H1 (cell line): Measurements from ENCODE around the gene BATF3. TPM values are rescaled to one million over a fixed set of nuclear protein-coding genes. Genes with fewer than 3 reads are reported as not detected.

ENCODE experiments used
- CBX8 ChIP-seq: fragments of 300-800, 300-1000 bp; sonication (generic); IDR thresholded peaks from 2 replicates; pipeline ENCODE4 v1.7.1; 2016; ENCODE audit warnings: low read depth, low read length, borderline replicate concordance
- KDM1A ChIP-seq: fragments of 200-600, 300-600 bp; sonication (generic); IDR thresholded peaks from 2 replicates; pipeline ENCODE4 v1.7.1; 2016; ENCODE audit warnings: mild to moderate bottlenecking, low read length, borderline replicate concordance
- USF2 ChIP-seq: IDR thresholded peaks from 2 replicates; pipeline ENCODE4 v1.6.1; 2011; ENCODE audit warnings: low read length, improper control_type of control experiment
- polyA plus RNA-seq, 7 experiments: library from polyadenylated mRNA; depleted of rRNA in 3 of 7; stranded (reverse) in 5 of 7; unstranded in 2 of 7; fragments of >200 nt in 5 of 7; fragments of 200-250 nt in 2 of 7; gene quantifications; 1 replicate in 5 of 7; 2 replicates in 1 of 7; 4 replicates in 1 of 7; pipeline versions ENCODE4 v1.2.1 to v1.2.3, GENCODE V29; 2011 to 2013; ENCODE audit warnings: missing spikeins in 2 of 7, mixed read lengths in 2 of 7
- total RNA-seq: library from RNA; stranded (reverse); fragmentation: NEBNext Ultra II Directional; extraction: Animal tissue kit (Norgen Biotek cat#: 25700); gene quantifications from 2 replicates; pipeline ENCODE4 v1.2.1, GENCODE V29; 2021
- TF ChIP-seq, protein P1 (sequence below): IDR thresholded peaks from 2 replicates; pipeline ENCODE4 v1.6.1; 2011; ENCODE audit warnings: low read depth, mild to moderate bottlenecking, low read length; ENCODE audit not compliant: insufficient read depth
- TF ChIP-seq, protein P2 (sequence below): IDR thresholded peaks from 2 replicates; pipeline ENCODE4 v1.6.1; 2012; ENCODE audit warnings: inconsistent platforms

BATF3 gene
- total and polyA plus RNA-seq, 2 of the 8 experiments (the other 6 are each of a cell fraction or from before 2014, with no cell fraction given): 6.3 TPM

DNA sequence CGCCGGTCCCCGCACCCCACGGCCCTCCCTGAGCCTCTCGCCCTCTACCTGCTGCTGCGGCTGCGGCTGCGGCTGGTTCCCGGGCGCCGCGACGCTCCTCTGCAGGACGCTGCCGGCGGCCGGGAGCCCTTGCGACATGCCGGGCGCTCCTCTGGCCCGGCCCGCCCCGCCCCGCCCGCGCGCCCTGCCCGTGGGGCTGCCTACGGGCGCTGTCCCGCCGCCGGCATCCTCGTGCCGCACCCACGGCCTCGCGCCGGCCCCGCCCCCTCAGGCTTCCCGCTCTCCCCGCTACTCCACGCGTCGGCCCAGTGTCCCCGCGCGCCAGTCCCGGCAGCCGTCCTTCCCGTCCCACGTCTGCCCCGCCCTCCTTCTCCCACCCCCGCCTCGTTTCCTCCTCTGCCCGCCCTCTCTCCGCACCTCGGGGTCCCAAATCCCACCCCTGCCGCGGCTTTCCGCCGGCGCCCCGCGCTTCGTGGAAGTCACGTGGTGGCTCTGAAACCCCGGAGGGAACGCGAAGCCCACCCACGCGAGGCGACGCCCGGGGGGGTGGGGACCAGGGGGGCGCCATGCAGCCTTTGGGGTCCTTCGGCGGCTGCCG is at the start of gene BATF3 (continued):
- TF ChIP-seq USF2 (no peak), CBX8 (no peak), KDM1A (no peak)
- TF ChIP-seq, protein P1, sequence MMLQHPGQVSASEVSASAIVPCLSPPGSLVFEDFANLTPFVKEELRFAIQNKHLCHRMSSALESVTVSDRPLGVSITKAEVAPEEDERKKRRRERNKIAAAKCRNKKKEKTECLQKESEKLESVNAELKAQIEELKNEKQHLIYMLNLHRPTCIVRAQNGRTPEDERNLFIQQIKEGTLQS: no peak
- TF ChIP-seq, protein P2, sequence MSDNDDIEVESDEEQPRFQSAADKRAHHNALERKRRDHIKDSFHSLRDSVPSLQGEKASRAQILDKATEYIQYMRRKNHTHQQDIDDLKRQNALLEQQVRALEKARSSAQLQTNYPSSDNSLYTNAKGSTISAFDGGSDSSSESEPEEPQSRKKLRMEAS: peak; percentile 53
- TF ChIP-seq, all 59 proteins: peak for 3
